Renal cortical epithelial cell (primary cell): ENCODE measurements around the gene GALNT10. TPM values are rescaled to one million over a fixed set of nuclear protein-coding genes. Genes with fewer than 3 reads are reported as not detected.

ENCODE experiments used
- DNase-seq: peaks from one replicate; pipeline ENCODE4 v3.0.0-alpha.2; 2011; ENCODE audit warnings: low read depth
- total RNA-seq: library from RNA; depleted of rRNA; stranded (reverse); fragments of >200 nt; gene quantifications from 2 replicates; pipeline ENCODE4 v1.2.3, GENCODE V29; 2014

The GALNT10 gene
- total RNA-seq, 1 donor from 2014 or later, result 78.5 TPM

GRCh38 chr5:154319736-154320135, 129.2 kb downstream of the GALNT10 start:
- no peak for DNase-seq

DNA sequence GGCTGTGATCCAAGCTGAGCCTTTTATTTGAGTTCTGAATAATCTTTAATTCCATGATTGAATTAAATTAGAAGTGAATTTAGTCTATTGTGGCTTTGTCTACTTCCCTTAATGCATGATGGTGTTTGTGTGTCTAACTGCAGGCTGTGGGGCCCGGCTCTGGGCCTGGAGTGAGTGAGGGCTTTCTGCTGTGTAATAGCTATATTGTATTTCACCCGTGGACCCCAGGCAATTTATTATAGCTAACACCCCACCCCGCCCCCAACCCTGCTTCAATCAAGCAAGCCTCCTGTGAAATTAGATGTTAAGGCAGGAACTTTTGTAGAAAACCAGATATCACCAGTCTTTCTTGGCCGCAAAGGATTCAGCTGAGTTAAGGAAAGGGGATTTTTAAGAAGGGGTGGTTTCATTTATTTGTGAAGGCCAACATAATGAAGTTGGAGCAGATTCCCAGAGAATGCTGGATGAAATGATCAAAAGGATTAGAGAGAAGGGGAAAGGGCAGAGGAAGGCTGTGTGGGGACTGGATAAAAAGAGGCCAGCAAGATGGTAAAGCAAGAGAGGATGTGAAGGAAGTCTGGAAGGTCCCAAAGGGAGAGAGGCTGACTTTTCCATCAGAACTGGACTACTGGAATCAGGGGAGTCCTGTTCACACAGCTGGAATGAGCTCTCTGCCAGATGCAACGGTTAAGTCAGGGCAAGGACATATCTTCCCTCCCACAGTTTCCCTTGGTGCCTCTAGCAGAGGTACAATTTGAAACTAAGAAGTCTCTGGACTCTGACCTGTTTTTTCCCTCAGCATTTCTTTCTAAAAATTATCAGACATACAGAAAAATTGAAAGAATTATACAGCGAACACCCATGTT, 129.9 kb downstream of the GALNT10 start:
- no peak for DNase-seq

GRCh38 chr5:154321546-154321945, 131.0 kb downstream of the GALNT10 start:
- DNase-seq, result no peak

DNA sequence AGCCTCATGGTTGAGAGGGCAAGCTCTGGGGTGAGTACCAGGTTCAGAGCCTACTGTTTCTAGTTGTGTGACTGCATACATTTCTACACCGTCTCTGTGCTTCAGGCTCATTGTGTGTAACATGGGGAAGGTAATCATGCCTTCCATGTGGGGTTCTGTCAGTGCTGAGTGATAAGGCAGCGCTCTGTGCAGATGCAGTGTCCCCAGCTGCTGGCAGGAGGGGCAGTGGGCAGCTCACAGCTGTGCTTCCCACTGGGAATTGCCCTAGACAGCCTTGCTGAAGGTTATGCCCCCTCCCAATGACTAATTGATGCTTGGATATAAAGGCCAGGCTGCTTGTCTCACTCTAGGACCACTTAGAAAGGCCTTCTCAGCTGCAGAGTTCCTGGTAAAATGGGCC, 133.5 kb downstream of the GALNT10 start:
- no peak for DNase-seq

GRCh38 chr5:154325566-154325965, 135.0 kb downstream of the GALNT10 start:
- DNase-seq, result no peak

GRCh38 chr5:154329062-154329461, 138.5 kb downstream of the GALNT10 start:
- no peak for DNase-seq

- DNase-seq, result no peak
Observed at GRCh38 chr5:154329519-154330040, 139.0 kb downstream of the GALNT10 start.

GRCh38 chr5:154330097-154330667, 139.6 kb downstream of the GALNT10 start:
- DNase-seq, result no peak

DNA sequence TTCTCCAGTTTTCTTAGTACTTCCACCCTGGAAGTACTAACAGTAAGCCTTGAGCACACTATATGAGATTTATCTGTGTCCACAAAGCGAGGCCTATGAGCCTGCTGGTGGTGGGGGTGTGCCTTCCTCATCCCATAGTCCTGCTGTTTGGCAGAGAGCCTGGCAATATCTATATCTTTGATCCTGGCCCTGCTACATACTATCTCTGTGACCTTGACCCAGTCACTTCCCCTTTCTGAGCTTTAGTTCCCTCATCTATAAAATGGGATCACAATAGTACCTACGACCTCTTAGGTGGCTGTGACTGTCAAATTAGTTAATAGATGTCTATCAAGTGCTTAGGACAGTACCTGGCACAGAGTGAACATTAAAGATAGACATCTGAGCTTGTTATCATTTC, 140.7 kb downstream of the GALNT10 start:
- no peak for DNase-seq

DNA sequence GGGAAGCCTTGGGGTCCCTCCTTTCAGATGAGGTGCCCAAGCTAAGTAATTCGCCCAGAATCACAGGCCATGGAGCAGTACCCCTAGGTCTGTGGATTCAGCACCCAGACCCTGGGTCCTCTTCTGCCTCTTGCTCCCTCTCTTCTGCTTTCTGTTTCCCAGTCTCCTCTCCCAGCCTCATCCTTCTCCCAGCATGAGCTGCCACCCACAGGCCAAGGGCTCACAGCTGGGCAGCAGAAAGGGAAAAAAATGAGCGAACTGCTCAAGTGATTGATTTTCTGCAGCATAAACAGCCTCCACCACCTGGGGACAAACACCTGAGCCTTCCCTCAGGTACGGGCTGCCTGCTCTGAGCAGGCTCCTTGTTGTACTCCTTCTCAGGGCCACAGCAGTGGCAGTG, 141.4 kb downstream of the GALNT10 start:
- no peak for DNase-seq

GRCh38 chr5:154332451-154332850, 141.9 kb downstream of the GALNT10 start:
- no peak for DNase-seq

DNA sequence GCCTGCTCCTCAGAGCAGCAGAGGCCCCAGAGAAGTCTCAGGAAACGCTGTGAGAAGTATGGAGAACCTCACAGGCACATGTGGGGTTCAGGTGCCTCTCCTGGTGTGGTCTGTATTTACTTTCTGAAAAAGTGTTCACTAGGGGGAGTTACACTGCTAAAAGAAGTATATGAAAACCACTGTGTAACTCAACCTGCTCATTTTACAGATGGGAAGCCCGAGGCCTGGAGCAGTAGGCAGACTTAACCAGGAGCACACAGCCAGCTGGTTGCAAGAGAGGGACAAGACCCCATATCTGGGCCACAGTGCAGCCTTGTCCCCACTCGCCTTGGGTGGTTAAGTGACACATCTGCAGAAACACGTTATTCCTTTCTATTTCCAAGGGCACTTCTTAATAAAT, 142.5 kb downstream of the GALNT10 start:
- DNase-seq, result no peak

GRCh38 chr5:154334406-154335064, 144.0 kb downstream of the GALNT10 start:
- DNase-seq, result no peak

- no peak for DNase-seq
Observed at GRCh38 chr5:154335065-154335448, 144.5 kb downstream of the GALNT10 start.

DNA sequence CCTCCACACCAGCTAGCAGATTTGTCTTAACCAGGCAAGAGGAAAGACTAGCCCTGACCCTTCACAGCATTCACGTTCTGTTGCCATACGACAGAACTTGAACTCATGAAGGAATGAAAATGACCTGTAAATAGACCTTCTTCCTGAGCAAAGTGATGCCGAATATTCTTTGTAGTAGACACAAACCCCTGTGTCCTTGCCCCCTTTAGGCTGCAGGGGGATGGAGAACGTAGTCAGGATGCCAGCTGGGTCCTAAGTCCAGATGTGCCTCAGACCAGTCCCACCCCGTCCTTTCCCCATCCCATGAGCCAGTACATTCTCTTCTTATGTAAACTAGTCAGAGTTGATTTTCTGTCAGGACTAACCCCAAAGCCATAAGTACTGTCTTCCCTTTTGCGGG, 151.1 kb downstream of the GALNT10 start:
- DNase-seq, result no peak

DNA sequence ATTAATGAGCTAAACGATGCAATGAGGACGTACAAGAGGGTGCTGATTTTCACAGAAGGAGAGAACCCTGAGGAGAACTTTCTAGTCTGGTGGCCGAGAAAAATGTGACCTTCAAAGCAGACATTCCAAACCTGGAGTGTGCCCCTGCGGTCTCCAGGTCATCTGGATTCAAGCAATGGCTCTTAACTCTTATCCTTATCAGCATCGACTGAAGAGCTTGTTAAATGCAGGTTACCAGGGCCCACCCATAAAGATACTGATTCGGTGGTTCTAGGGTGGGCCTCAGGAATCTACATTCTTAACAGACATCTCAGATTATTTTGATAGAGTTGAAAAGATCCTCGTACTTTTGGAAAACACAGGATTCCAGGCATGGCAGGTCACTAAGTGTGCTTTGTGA, 151.7 kb downstream of the GALNT10 start:
- no peak for DNase-seq

DNA sequence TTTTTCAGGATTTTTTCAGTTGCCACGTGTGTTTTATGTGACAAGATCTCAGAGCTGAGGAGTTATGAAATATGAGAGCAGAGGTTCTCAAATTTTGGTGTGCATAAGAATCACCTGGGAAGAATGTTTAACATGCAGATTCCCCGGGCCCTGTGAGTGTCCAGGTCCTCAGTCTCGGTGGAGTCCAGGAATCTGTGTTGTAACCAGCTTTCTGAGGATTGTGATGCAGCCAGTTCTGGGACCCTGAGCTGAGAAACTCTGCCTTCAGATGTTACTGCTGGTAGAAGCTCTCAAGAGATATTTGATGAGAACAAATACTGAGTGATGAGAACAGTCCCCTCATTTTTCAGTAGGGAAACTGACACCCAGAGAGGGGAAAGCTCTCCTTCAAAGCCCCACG, 152.4 kb downstream of the GALNT10 start:
- no peak for DNase-seq

- no peak for DNase-seq
Observed at GRCh38 chr5:154344461-154344860, 153.9 kb downstream of the GALNT10 start.

- DNase-seq, result no peak
Observed at GRCh38 chr5:154345255-154345952, 154.9 kb downstream of the GALNT10 start.

DNA sequence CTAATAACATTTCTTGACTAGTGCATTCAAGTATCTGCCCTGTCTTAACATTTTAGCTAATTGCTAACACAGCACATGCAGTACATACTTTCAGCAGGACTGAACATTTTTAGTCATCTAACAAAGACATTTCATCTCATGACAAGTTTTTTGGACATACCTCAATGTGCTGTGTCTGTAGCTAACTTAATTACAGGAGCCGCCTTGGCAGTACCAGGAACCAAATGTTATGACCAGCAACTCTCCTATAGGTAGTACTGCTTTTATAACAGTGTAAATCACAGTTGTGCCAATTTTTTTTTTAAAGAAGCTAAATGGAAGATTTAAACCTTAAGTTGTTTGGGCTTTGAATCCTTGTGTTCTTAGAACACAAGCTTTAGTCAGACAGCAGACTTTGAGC, 155.9 kb downstream of the GALNT10 start:
- DNase-seq, result no peak

- no peak for DNase-seq
Observed at GRCh38 chr5:154349626-154350264, 159.2 kb downstream of the GALNT10 start.

DNA sequence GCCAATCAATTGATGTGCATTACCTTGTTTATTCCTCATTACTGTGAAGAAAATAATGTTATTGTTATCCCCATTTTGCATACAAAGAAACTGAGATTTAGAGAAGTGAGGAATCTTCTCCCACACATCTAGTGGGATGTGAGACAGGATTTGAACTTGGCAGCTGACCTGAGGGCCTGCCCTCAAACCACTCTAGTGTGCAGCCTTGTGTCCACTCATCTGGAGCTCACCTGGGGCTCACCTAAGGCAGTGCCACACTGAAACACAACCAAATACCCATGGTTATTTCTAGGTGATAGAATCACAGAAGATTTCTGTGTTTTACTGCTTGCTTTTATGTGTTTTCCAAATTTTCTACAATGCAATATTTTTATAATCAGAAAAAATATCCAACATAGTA, 160.6 kb downstream of the GALNT10 start:
- DNase-seq, result no peak
